B cell (primary cell): Measurements from ENCODE around the gene CRY2.

Experiments
- EZH2 ChIP-seq: IDR thresholded peaks from 2 replicates; pipeline ENCODE4 v1.6.1; 2012; ENCODE audit warnings: borderline replicate concordance, low read depth, mild to moderate bottlenecking, moderate library complexity, low read length; ENCODE audit not compliant: insufficient read depth, poor library complexity, severe bottlenecking
- TF ChIP-seq, protein P1 (sequence below): fragments of 200-600 bp; IDR thresholded peaks from one replicate; pipeline ENCODE4 v1.8.0; 2022; ENCODE audit warnings: antibody characterized with exemption, mild to moderate bottlenecking

DNA sequence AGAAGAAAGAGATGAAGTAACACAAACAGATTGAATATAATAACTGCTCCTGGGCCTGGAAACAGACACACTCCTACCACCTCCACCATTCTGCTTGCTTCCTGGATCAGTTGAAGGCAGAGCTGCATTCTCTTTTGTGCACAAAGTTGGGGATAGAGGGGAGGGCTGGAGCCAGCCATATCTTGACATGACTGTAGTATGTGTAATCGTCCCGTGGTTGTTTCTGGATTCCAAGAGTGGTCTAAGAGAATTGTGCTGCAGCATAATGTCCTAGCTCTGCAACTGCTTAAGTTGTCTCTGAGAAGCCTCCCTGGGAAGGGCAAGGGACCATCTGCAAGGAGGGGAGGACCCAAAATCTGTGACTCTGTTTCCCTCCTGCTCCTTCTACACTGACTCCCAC lies 3.2 kb downstream of the CRY2 start:
- TF ChIP-seq, protein P1, sequence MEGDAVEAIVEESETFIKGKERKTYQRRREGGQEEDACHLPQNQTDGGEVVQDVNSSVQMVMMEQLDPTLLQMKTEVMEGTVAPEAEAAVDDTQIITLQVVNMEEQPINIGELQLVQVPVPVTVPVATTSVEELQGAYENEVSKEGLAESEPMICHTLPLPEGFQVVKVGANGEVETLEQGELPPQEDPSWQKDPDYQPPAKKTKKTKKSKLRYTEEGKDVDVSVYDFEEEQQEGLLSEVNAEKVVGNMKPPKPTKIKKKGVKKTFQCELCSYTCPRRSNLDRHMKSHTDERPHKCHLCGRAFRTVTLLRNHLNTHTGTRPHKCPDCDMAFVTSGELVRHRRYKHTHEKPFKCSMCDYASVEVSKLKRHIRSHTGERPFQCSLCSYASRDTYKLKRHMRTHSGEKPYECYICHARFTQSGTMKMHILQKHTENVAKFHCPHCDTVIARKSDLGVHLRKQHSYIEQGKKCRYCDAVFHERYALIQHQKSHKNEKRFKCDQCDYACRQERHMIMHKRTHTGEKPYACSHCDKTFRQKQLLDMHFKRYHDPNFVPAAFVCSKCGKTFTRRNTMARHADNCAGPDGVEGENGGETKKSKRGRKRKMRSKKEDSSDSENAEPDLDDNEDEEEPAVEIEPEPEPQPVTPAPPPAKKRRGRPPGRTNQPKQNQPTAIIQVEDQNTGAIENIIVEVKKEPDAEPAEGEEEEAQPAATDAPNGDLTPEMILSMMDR, result no peak
- no peak for TF ChIP-seq EZH2
